Effector memory CD8-positive, alpha-beta T cell (primary cell): ENCODE measurements around the gene ACADS.

Experiments used
- ATAC-seq: fragments of 150-1000 bp; cut with Tn5 transposase; replicated peaks from 2 replicates; pipeline ENCODE4 v1.10.0; 2021; ENCODE audit warnings: mild to moderate bottlenecking, moderate library complexity
- DNase-seq, 3 experiments: peaks; one replicate each; pipeline ENCODE4 v3.0.0; 2021
- H3K27ac Mint-ChIP-seq, 2 donors: one replicate each; pipeline ENCODE4 v1.8.0; 2022; ENCODE audit warnings: mild to moderate bottlenecking in 2 of 2, mixed read lengths in 2 of 2, moderate library complexity in 2 of 2
- H3K27me3 Mint-ChIP-seq, 2 donors: one replicate each; pipeline ENCODE4 v1.8.0; 2022; ENCODE audit warnings: mixed read lengths in 2 of 2
- H3K36me3 Mint-ChIP-seq: one replicate; pipeline ENCODE4 v1.8.0; 2022; ENCODE audit warnings: mild to moderate bottlenecking, moderate library complexity, mixed read lengths; ENCODE audit not compliant: insufficient read depth
- H3K4me1 Mint-ChIP-seq, 2 donors: one replicate each; pipeline ENCODE4 v1.8.0; 2022; ENCODE audit warnings: low read depth in 2 of 2, mixed read lengths in 2 of 2
- H3K4me3 Mint-ChIP-seq, 2 donors: one replicate each; pipeline ENCODE4 v1.8.0; 2022; ENCODE audit warnings: mild to moderate bottlenecking in 2 of 2, mixed read lengths in 2 of 2, moderate library complexity in 2 of 2
- H3K9me3 Mint-ChIP-seq, 2 donors: one replicate each; pipeline ENCODE4 v1.8.0; 2022; ENCODE audit warnings: mixed read lengths in 2 of 2
- total RNA-seq, 9 experiments: gene quantifications; one replicate each; lab custom pipeline; 2026; lab: John Stamatoyannopoulos, UW

ACADS gene, protein sequence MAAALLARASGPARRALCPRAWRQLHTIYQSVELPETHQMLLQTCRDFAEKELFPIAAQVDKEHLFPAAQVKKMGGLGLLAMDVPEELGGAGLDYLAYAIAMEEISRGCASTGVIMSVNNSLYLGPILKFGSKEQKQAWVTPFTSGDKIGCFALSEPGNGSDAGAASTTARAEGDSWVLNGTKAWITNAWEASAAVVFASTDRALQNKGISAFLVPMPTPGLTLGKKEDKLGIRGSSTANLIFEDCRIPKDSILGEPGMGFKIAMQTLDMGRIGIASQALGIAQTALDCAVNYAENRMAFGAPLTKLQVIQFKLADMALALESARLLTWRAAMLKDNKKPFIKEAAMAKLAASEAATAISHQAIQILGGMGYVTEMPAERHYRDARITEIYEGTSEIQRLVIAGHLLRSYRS
- total RNA-seq: 7.6 to 18.9 (median 15.4) reads per million in 9 experiments

GRCh38 chr12:120725659-120726509 is at the start of gene ACADS:
TSS of gene ACADS (plus strand) at chr12:120725826. CDS start at chr12:120725886, 60 bp downstream.
- DNase-seq: peak; percentile 85 to 88 (median 87)

GRCh38 chr12:120677765-120678473 is 47.7 kb upstream of the ACADS start:
- DNase-seq: no peak
- peaks cover 0 to 4% of the 10 kb centered on the region in 2 donors for H3K4me1 Mint-ChIP-seq
- H3K27ac Mint-ChIP-seq: no peak overlapping the region
- no peak overlapping the region for H3K4me3 Mint-ChIP-seq
- H3K9me3 Mint-ChIP-seq: no peaks in the 10 kb centered on the region
- no peaks in the 10 kb centered on the region for H3K36me3 Mint-ChIP-seq
- H3K27me3 Mint-ChIP-seq: peaks cover 0 to 9% of the 10 kb centered on the region in 2 donors
- ATAC-seq: peak; percentile 24

More at GRCh38 chr12:120725659-120726509, at the start of gene ACADS:
- H3K36me3 Mint-ChIP-seq: peaks cover 4% of the 10 kb centered on the region
- H3K27ac Mint-ChIP-seq: peak within 1 kb of the TSS; percentile 69 to 92
- H3K4me1 Mint-ChIP-seq: peaks cover 15 to 18% of the 10 kb centered on the region in 2 donors
- peak within 1 kb of the TSS; percentile 89 to 91 for H3K4me3 Mint-ChIP-seq
- no peaks in the 10 kb centered on the region for H3K9me3 Mint-ChIP-seq
- peak; percentile 100 for ATAC-seq
- no peaks in the 10 kb centered on the region for H3K27me3 Mint-ChIP-seq

GRCh38 chr12:120678572-120678971 is 47.1 kb upstream of the ACADS start:
- Mint-ChIP-seq H3K4me3 (no peak overlapping the region), H3K4me1 (peaks cover 0 to 4% of the 10 kb centered on the region in 2 donors), H3K9me3 (no peaks in the 10 kb centered on the region), H3K36me3 (no peaks in the 10 kb centered on the region), H3K27me3 (peaks cover 0 to 9% of the 10 kb centered on the region in 2 donors), H3K27ac (no peak overlapping the region)
- ATAC-seq (no peak), DNase-seq (no peak)

GRCh38 chr12:120680165-120680738 is 45.4 kb upstream of the ACADS start:
- Mint-ChIP-seq H3K36me3 (no peaks in the 10 kb centered on the region), H3K9me3 (no peaks in the 10 kb centered on the region), H3K4me3 (no peak overlapping the region), H3K27ac (no peak overlapping the region), H3K4me1 (peaks cover 0 to 4% of the 10 kb centered on the region in 2 donors), H3K27me3 (peaks cover 0 to 5% of the 10 kb centered on the region in 2 donors)
- no peak for ATAC-seq
- DNase-seq: no peak

- Mint-ChIP-seq H3K36me3 (peaks cover 19% of the 10 kb centered on the region), H3K4me1 (peaks cover 19% of the 10 kb centered on the region in 2 donors), H3K27me3 (no peaks in the 10 kb centered on the region), H3K4me3 (peak overlapping the region in 1 of 2 donors; percentile 31), H3K9me3 (no peaks in the 10 kb centered on the region), H3K27ac (no peak overlapping the region)
- DNase-seq: no peak
- no peak for ATAC-seq
Observed at GRCh38 chr12:120684523-120684932, 41.1 kb upstream of the ACADS start.

DNA sequence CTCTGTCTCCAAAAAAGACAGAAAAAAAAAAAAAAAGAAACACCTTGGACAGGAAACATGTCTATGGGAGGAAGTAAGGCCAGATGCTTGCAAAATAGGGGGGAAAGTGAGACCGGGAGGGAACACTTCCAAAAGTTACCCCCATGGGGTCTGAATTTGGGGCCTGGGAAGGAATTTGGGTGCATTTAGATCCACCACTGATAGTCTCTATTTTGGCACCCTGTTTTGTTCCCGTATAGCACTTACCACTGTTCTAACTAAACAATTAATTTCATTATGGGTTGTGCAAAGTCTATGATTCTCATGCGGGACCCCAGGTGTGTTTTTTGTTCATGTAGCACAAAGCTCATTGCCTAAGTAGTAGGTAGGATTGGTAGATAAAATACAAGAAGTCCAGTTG is 40.1 kb upstream of the ACADS start:
- peaks cover 19% of the 10 kb centered on the region for H3K36me3 Mint-ChIP-seq
- no peaks in the 10 kb centered on the region for H3K27me3 Mint-ChIP-seq
- no peaks in the 10 kb centered on the region for H3K9me3 Mint-ChIP-seq
- DNase-seq: no peak
- peaks cover 19 to 22% of the 10 kb centered on the region in 2 donors for H3K4me1 Mint-ChIP-seq
- H3K4me3 Mint-ChIP-seq: peak overlapping the region; percentile 83 to 95
- peak overlapping the region; percentile 71 to 96 for H3K27ac Mint-ChIP-seq
- no peak for ATAC-seq

DNA sequence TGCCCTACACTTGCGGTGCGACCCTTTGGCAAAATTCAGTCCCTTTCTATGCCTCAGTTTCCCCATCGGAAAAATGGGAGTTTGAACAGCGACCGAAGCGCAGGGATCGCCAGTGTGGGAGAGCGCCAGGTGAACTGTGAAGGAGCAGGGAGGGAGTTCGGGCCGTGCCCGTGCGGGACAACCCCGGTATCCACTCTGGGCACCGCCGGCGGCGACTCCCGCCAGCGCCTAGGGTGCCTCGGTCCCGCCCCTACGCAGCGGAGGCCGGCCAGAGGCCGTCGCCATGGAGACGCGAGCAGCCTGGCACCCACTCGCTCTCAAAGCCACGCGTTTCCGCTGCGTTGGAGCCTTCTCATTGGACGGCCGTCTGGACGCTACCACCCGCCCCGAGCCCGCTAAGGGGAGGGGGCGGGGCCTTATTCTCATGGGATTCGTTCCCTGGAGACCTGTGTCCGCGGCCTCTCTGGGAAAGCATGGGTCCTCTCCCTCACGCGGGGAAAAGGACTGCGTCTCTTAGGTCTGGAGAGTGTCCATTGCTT is 39.4 kb upstream of the ACADS start:
- Mint-ChIP-seq H3K27me3 (no peaks in the 10 kb centered on the region), H3K4me1 (peaks cover 22 to 27% of the 10 kb centered on the region in 2 donors), H3K36me3 (peaks cover 19% of the 10 kb centered on the region), H3K27ac (peak overlapping the region; percentile 95 to 96), H3K9me3 (no peaks in the 10 kb centered on the region), H3K4me3 (peak overlapping the region; percentile 83 to 95)
- ATAC-seq (peak; percentile 76), DNase-seq (peak; percentile 95 to 96 (median 96))

DNA sequence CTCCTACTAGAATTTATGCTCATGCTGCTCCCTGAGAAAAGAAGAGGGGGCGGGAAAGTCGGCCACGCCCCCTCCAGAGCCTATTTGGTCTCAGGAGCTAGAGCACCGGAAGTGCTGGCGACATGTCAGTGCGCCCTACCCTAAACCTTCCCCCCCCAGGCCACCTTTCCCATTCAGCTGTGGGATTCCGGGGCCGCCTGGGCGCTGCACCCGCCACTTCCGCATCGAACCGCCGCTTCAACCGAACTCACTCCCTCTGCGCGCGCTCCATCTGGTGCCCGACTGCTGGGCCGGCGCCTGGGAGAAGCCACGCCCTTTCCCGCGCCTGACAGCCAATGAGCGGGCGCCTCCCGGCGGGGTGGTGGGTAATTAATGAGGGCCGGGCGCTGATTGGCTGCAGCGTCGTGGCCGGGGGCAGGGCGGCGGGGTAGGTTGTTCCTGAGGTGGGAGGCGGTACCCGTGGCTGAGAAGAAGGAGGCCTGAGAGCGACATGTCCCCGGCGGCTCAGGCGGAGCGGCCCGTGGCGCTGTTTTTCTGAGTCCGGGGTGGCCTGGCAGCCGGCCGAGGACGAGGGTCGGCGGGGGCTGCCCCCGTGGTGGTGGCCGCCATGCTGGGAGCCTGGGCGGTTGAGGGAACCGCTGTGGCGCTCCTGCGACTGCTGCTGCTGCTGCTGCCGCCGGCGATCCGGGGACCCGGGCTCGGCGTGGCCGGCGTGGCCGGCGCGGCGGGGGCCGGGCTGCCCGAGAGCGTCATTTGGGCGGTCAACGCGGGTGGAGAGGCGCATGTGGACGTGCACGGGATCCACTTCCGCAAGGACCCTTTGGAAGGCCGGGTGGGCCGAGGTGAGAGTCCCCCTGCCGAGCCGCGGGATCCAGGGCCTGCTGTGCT is 38.7 kb upstream of the ACADS start, which contains the start of gene MLEC:
MLEC (plus strand) TSS at position 460 of the 888 bp plus-strand sequence; CDS start at position 608, 148 bp downstream.
- peaks cover 25 to 28% of the 10 kb centered on the region in 2 donors for H3K4me1 Mint-ChIP-seq
- peak within 1 kb of the TSS; percentile 88 to 95 for H3K4me3 Mint-ChIP-seq
- ATAC-seq (peak; percentile 75), DNase-seq (peak; percentile 98 to 99 (median 99))
- no peaks in the 10 kb centered on the region for H3K27me3 Mint-ChIP-seq
- peaks cover 19% of the 10 kb centered on the region for H3K36me3 Mint-ChIP-seq
- peak within 1 kb of the TSS; percentile 95 to 96 for H3K27ac Mint-ChIP-seq
- H3K9me3 Mint-ChIP-seq: no peaks in the 10 kb centered on the region

DNA sequence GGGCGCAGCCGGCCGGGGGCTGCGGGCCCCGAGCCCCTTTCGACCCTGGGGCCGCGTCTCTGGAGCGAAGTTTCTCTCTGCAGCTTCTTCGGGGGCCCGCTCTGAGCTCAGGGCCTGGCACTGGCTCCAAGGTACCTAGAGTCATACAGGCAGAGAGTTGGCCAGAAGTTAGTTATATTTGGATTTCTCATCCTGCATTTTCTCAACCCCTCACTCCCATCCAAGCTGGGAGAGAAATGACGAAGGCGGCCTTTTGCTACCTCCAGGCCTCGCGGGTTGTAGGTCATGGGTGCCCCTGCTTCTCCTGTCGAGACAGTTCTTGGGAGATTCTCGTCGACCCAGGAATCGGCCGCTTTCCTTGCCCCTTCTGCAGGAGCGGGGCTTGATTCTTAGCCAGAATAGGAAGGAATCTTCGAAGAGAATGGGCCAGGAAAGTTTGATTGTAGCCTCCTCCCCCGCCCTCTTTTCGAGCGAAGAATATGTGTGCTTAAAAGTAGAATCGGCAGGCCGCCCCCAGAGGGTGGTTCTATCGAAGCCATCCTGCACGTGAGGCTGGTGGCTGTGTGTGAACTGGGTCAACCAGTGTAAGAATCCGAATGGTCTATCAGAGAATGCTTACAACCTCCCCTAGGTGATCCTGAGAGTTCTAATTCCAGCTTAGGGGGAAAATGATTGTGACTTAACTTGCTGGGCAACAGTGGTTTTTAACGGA is 37.9 kb upstream of the ACADS start:
- Mint-ChIP-seq H3K4me1 (peaks cover 31 to 35% of the 10 kb centered on the region in 2 donors), H3K9me3 (no peaks in the 10 kb centered on the region), H3K27ac (peak overlapping the region; percentile 62 to 85), H3K4me3 (peak overlapping the region; percentile 86 to 88), H3K36me3 (peaks cover 19% of the 10 kb centered on the region), H3K27me3 (no peaks in the 10 kb centered on the region)
- peak in 2 of 3 experiments; percentile 16 to 17 for DNase-seq
- ATAC-seq: no peak

- H3K27ac Mint-ChIP-seq: peak overlapping the region; percentile 62 to 85
- H3K36me3 Mint-ChIP-seq: peaks cover 19% of the 10 kb centered on the region
- ATAC-seq: no peak
- DNase-seq: no peak
- H3K4me1 Mint-ChIP-seq: peaks cover 32 to 40% of the 10 kb centered on the region in 2 donors
- no peaks in the 10 kb centered on the region for H3K27me3 Mint-ChIP-seq
- no peaks in the 10 kb centered on the region for H3K9me3 Mint-ChIP-seq
- H3K4me3 Mint-ChIP-seq: peak overlapping the region; percentile 86 to 88
Observed at GRCh38 chr12:120688527-120689071, 37.0 kb upstream of the ACADS start.
